ENCODE results near the gene VWA3A. TPM values are rescaled to one million over a fixed set of nuclear protein-coding genes. Genes with fewer than 3 reads are reported as not detected.

VWA3A gene
- total and polyA plus RNA-seq, 2 experiments from 2014 or later, result 0.45 TPM; not detected in 1

DNA sequence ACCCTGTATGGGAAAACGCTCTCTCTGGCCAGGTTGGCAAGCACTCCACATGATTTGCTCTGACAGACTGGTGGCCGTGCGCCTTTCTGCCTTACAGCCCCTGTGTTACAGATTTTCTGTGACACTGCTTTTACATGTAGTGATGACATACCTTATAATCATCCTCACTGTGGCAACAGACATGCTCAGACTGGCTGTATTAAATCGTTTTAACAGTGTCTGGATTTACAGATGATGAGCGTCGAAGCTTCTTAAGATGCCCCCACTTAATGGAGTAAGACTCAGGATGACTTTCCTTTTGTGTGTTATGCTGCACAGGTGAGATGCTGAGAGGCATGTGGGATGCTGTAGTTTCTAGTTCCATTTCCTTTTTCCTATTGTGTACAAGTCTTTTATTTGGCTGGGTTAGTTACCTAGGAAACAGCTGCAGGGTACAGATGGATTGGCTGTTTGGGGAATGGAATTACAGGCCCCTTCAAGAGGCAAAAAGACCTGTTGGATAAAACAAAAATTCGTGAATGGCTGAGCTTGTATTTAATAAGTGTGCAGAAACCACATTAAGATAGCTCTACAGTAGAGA, 20.9 kb upstream of the VWA3A start:
- H3K36me3 Mint-ChIP-seq (ENCODE audit: low read depth), result peaks cover 7% of the 10 kb centered on the region
- no peak overlapping the region for H3K27ac Mint-ChIP-seq
- no peaks in the 10 kb centered on the region for H3K27me3 ChIP-seq (ENCODE audit: insufficient read depth)
- H3K9me2 ChIP-seq (ENCODE audit: insufficient read depth), result no peaks in the 10 kb centered on the region
- H3K27me3 Mint-ChIP-seq (ENCODE audit: insufficient read depth, low read depth, poor library complexity), result peaks cover 2% of the 10 kb centered on the region
- H3K4me1 ChIP-seq (ENCODE audit: insufficient read depth), result no peaks in the 10 kb centered on the region
- no peak overlapping the region for H3K4me3 Mint-ChIP-seq
- H3K9me3 Mint-ChIP-seq, result peaks cover 4% of the 10 kb centered on the region; the same call in 2 of the 3 replicates
- H3K4me1 Mint-ChIP-seq, result no peaks in the 10 kb centered on the region
- no peak overlapping the region for H3K4me2 ChIP-seq
- no peak overlapping the region for H2AFZ ChIP-seq
- H3K4me3 ChIP-seq, result no peak overlapping the region
- peak; percentile 28 for DNase-seq (ENCODE audit: low spot score)
- ATAC-seq, result no peak
- peaks cover 10% of the 10 kb centered on the region; the same call in 1 of the 2 replicates for H4K20me1 ChIP-seq (replicated peaks; ENCODE audit: insufficient read depth)
- 0 out of 2 replicates have a peak, but pooled peaks cover 5% of the 10 kb centered on the region for H3K79me2 ChIP-seq (replicated peaks; ENCODE audit: insufficient read depth)
- H3F3A ChIP-seq (replicated peaks; ENCODE audit: low read depth), result no peaks in the 10 kb centered on the region
- H3K27ac ChIP-seq (ENCODE audit: low read depth), result no peak overlapping the region
- no peaks in the 10 kb centered on the region; the same call in 1 of the 2 replicates for H3K36me3 ChIP-seq (ENCODE audit: insufficient read depth)
- TF ChIP-seq STAT1 (IDR thresholded peaks at IDR 0.05; ENCODE audit: unreplicated experiment) (no peak), REST (IDR thresholded peaks at IDR 0.05; ENCODE audit: unreplicated experiment) (no peak), POLR2AphosphoS5 (IDR thresholded peaks at IDR 0.05; ENCODE audit: low read depth) (no peak), ZNF331 (CRISPR knock-in tag; IDR thresholded peaks at IDR 0.05; ENCODE audit: low read depth) (no peak), EZH2 (IDR thresholded peaks at IDR 0.05; ENCODE audit: low read depth, unreplicated experiment) (no peak), CREB1 (CRISPR knock-in tag; IDR thresholded peaks at IDR 0.05; ENCODE audit: low read depth) (no peak), ZNF462 (CRISPR knock-in tag; IDR thresholded peaks at IDR 0.05) (no peak), EZH2phosphoT487 (IDR thresholded peaks at IDR 0.05; ENCODE audit: unreplicated experiment) (no peak), ETS1 (IDR thresholded peaks at IDR 0.05) (no peak), JUNB (IDR thresholded peaks at IDR 0.05; ENCODE audit: unreplicated experiment) (no peak), NANOG (IDR thresholded peaks at IDR 0.05; ENCODE audit: borderline replicate concordance) (no peak), ZNF114 (CRISPR knock-in tag; IDR thresholded peaks at IDR 0.05) (no peak)
- TF ChIP-seq, protein P1, sequence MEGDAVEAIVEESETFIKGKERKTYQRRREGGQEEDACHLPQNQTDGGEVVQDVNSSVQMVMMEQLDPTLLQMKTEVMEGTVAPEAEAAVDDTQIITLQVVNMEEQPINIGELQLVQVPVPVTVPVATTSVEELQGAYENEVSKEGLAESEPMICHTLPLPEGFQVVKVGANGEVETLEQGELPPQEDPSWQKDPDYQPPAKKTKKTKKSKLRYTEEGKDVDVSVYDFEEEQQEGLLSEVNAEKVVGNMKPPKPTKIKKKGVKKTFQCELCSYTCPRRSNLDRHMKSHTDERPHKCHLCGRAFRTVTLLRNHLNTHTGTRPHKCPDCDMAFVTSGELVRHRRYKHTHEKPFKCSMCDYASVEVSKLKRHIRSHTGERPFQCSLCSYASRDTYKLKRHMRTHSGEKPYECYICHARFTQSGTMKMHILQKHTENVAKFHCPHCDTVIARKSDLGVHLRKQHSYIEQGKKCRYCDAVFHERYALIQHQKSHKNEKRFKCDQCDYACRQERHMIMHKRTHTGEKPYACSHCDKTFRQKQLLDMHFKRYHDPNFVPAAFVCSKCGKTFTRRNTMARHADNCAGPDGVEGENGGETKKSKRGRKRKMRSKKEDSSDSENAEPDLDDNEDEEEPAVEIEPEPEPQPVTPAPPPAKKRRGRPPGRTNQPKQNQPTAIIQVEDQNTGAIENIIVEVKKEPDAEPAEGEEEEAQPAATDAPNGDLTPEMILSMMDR (conservative IDR thresholded peaks at IDR 0.05; ENCODE audit: low read depth in 2 of 2), result no peak
